Left lung (tissue), 10 donors: ENCODE measurements around the gene KIAA1755. TPM values are rescaled to one million over a fixed set of nuclear protein-coding genes. Genes with fewer than 3 reads are reported as not detected.

Source experiments
- ATAC-seq: fragments of 200-7000 bp; cut with Tn5 transposase; one replicate; pipeline ENCODE4 v1.9.1; 2020; ENCODE audit warnings: moderate library complexity
- DNase-seq, 4 donors: peaks; one replicate each; pipeline ENCODE4 v3.0.0-alpha.2; 2013 to 2020
- H3K27ac ChIP-seq, 2 donors: fragments of 200-600 bp; sonication (generic) in 1 of 2; one replicate each; pipeline versions ENCODE4 v1.5.0 to v1.8.0; 2020 to 2021
- H3K27me3 ChIP-seq, 2 donors: fragments of 200-600 bp; sonication (generic) in 1 of 2; one replicate each; pipeline versions ENCODE4 v1.5.0 to v1.8.0; 2020 to 2021
- H3K36me3 ChIP-seq, 2 donors: fragments of 200-600 bp; sonication (generic) in 1 of 2; one replicate each; pipeline versions ENCODE4 v1.5.0 to v1.8.0; 2020 to 2021
- H3K4me1 ChIP-seq, 2 donors: fragments of 200-600 bp; one replicate each; pipeline ENCODE4 v1.8.0; 2021
- H3K4me3 ChIP-seq, 2 donors: fragments of 200-600 bp; sonication (generic) in 1 of 2; one replicate each; pipeline versions ENCODE4 v1.5.0 to v1.8.0; 2020 to 2021; ENCODE audit warnings: mild to moderate bottlenecking in 1 of 2
- H3K9me3 ChIP-seq, 2 donors: fragments of 200-600 bp; sonication (generic) in 1 of 2; one replicate each; pipeline versions ENCODE4 v1.5.0 to v1.8.0; 2020 to 2021
- intact Hi-C, 2 donors: fragments of 100-400 bp; cut with DNase I; formaldehyde crosslinking; loops; one replicate each; pipeline versions ENCODE4 v1.11.2 to v1.14.2; 2022
- polyA plus RNA-seq, 6 donors: library from polyadenylated mRNA; unstranded; fragments of 120-200 nt; gene quantifications; one replicate each; pipeline ENCODE4 v1.2.1, GENCODE V29; 2013; ENCODE audit not compliant: insufficient read length in 6 of 6
- total RNA-seq, 2 donors: library from RNA; stranded (reverse); fragmentation: NEBNext Ultra II Directional; extraction: Animal tissue kit (Norgen Biotek cat#: 25700); gene quantifications; one replicate each; pipeline ENCODE4 v1.2.1, GENCODE V29; 2021
- TF ChIP-seq, protein P1 (sequence below), 2 donors: fragments of 200-600 bp; sonication (generic) in 1 of 2; IDR thresholded peaks; one replicate each; pipeline versions ENCODE4 v1.5.0 to v1.8.0; 2021; ENCODE audit warnings: antibody characterized with exemption in 2 of 2
- donor health status: DM: no; HTN: yes; CAD: no.
- donor health status: DM: no; HTN: no; CAD: no.

KIAA1755 gene
- total and polyA plus RNA-seq, 8 donors: 2.6 to 6.4 (median 3.1) TPM

- intact Hi-C loops: no loop called here
- Histone ChIP-seq H3K27ac (no peak overlapping the region), H3K9me3 (no peaks in the 10 kb centered on the region), H3K4me1 (peaks cover 0 to 37% of the 10 kb centered on the region in 2 donors), H3K36me3 (no peaks in the 10 kb centered on the region), H3K4me3 (no peak overlapping the region), H3K27me3 (no peaks in the 10 kb centered on the region)
- TF ChIP-seq, protein P1, sequence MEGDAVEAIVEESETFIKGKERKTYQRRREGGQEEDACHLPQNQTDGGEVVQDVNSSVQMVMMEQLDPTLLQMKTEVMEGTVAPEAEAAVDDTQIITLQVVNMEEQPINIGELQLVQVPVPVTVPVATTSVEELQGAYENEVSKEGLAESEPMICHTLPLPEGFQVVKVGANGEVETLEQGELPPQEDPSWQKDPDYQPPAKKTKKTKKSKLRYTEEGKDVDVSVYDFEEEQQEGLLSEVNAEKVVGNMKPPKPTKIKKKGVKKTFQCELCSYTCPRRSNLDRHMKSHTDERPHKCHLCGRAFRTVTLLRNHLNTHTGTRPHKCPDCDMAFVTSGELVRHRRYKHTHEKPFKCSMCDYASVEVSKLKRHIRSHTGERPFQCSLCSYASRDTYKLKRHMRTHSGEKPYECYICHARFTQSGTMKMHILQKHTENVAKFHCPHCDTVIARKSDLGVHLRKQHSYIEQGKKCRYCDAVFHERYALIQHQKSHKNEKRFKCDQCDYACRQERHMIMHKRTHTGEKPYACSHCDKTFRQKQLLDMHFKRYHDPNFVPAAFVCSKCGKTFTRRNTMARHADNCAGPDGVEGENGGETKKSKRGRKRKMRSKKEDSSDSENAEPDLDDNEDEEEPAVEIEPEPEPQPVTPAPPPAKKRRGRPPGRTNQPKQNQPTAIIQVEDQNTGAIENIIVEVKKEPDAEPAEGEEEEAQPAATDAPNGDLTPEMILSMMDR (IDR thresholded peaks at IDR 0.05): no peak
- DNase-seq (no peak), ATAC-seq (no peak)
Measured at GRCh38 chr20:38192323-38192885, 68.1 kb downstream of the KIAA1755 start.

DNA sequence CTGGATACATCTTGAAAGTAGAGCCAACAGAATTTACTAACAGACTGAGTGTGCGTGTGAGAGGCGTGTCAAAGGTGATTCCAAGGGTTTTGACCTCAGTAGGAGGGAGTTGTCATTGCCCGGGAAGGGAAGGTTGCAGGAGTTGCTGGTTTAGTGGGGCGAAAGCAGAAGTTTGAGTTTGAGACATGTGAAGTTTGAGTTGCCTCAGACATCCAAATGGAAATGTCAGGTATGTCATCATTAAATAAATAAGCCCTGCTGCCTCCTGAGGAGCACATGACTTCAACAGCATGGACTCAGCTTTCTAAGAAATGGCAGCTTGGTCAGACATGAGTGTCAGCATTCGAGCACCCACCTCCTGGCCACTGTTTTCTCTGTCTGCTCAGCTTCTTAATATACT lies 68.9 kb downstream of the KIAA1755 start:
- TF ChIP-seq, protein P1 (IDR thresholded peaks at IDR 0.05): no peak
- H3K4me3 ChIP-seq: no peak overlapping the region
- H3K9me3 ChIP-seq: no peaks in the 10 kb centered on the region
- H3K27ac ChIP-seq: no peak overlapping the region
- H3K36me3 ChIP-seq: no peaks in the 10 kb centered on the region
- ATAC-seq: no peak
- intact Hi-C loops: no loop called here
- H3K4me1 ChIP-seq: peaks cover 0 to 35% of the 10 kb centered on the region in 2 donors
- no peaks in the 10 kb centered on the region for H3K27me3 ChIP-seq
- DNase-seq: no peak

DNA sequence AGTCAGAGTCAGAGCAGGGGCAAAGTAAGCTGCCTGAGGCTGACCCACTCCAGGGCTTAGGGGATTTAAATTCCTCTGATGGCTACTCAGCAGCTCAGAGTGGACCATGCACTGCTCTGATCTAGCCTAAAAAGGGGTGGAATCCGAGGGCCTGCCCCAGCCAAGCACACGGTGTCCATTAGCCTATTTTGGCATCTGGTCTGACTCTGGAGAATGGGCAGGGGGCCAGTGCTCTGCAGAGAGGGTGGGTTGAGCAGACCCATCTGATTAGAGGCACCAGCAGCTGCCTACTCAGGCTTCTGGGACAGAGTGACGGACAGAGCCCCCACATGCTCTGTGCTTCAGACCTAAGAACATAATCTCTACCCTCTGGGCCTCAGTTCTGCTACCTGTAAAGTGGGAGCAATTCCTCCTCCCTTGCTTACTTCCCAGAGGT lies 69.6 kb downstream of the KIAA1755 start:
- intact Hi-C loops: no loop called here
- Histone ChIP-seq H3K36me3 (no peaks in the 10 kb centered on the region), H3K4me1 (peaks cover 0 to 28% of the 10 kb centered on the region in 2 donors), H3K27me3 (no peaks in the 10 kb centered on the region), H3K27ac (no peak overlapping the region), H3K4me3 (no peak overlapping the region), H3K9me3 (no peaks in the 10 kb centered on the region)
- no peak for DNase-seq
- no peak for ATAC-seq
- TF ChIP-seq, protein P1 (IDR thresholded peaks at IDR 0.05): no peak

DNA sequence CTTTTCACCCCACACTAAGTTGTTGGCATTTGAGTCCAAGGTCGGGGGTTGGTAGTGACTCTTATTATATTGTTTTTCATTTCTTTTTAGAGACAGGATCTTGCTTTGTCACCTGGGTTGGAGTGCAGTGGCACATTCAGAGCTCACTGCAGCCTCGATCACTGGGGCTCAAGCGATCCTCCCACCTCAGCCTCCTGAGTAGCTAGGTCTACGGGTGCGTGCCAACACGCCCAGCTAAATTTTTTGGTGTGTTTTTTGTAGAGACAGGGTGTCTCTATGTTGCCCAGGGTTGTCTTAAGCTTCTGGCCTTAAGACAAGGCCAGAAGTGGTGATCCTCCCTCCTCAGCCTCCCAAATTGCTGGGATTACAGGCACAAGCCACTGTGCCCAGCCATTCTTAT lies 70.4 kb downstream of the KIAA1755 start:
- Histone ChIP-seq H3K4me3 (no peak overlapping the region), H3K9me3 (no peaks in the 10 kb centered on the region), H3K4me1 (peaks cover 0 to 20% of the 10 kb centered on the region in 2 donors), H3K27me3 (no peaks in the 10 kb centered on the region), H3K27ac (no peak overlapping the region), H3K36me3 (no peaks in the 10 kb centered on the region)
- intact Hi-C loops: no loop called here
- TF ChIP-seq, protein P1 (IDR thresholded peaks at IDR 0.05): no peak
- no peak for ATAC-seq
- no peak for DNase-seq

DNA sequence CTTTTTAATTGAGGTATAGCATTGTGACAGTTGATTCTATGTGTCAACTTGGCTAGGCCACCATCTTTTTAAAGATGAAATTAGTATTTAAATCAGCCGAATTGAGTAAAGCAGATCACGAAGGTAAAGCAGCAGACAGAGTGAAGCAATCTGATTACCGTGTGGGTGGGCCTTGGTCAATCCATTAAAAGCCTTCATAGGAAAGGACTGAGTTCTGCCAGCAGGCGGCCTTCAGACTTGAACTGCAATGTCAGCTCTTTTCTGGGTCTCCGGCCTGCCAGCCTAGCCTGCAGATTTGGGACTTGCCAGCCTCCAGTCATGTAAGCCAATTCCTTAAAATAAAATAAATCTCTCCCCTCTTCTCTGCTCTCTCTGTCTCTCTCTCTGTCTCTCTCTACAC lies 73.0 kb downstream of the KIAA1755 start:
- H3K27ac ChIP-seq: no peak overlapping the region
- no peaks in the 10 kb centered on the region for H3K9me3 ChIP-seq
- peaks cover 0 to 17% of the 10 kb centered on the region in 2 donors for H3K4me1 ChIP-seq
- intact Hi-C loops: no loop called here
- DNase-seq (peak in 1 of 4 donors; percentile 52), ATAC-seq (peak; percentile 65)
- H3K4me3 ChIP-seq: no peak overlapping the region
- no peaks in the 10 kb centered on the region for H3K27me3 ChIP-seq
- no peaks in the 10 kb centered on the region for H3K36me3 ChIP-seq
- TF ChIP-seq, protein P1 (IDR thresholded peaks at IDR 0.05): peak in 1 of 2 donors; percentile 18
